GM21526 (cell line): ENCODE measurements around the gene ERCC6L2.

Source experiments
- ATAC-seq: cut with Tn5 transposase; IDR thresholded peaks from one replicate; pipeline ENCODE4 v1.9.1; 2021; ENCODE audit warnings: moderate library complexity; ENCODE audit not compliant: unreplicated experiment, low FRiP score

Gene ERCC6L2

GRCh38 chr9:95910770-95911340 is 35.4 kb downstream of the ERCC6L2 start:
- no peak for ATAC-seq

DNA sequence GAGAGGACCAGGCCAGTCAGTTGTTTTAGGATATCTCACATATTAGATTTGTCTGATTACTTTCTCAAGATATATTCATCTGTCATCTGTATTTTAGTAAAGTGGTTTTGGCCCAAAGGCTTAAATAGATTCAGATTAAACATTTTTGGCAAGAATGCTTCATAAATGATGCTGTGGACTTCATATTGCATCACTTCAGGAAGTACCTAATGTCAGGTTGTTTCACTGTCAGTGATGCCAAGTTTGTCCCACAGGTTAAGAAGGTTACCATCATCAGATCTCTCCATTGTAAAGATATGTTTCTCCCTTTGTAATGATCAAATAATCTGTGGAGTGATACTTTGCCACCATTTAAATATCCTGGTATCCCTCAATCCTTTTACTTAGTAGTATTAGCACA is 37.3 kb downstream of the ERCC6L2 start:
- ATAC-seq = no peak

DNA sequence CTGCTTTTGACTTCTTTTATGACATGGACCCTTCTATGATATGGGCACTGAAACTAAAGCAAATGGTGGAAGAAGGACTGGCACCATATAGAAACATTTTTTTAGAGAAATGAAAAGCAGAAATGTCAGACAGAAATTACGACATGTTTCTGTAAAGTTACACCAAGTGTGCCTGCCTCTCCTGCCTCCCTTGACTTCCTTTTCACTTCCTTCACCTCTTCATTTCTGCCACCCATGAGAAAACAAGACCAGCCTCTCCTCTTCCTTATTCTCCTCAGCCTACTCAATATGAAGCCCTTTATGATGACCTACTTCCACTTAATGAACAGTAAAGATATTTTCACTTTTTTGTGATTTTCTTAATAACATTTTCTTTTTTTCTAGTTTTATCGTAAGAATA is 44.5 kb downstream of the ERCC6L2 start:
- no peak for ATAC-seq

- ATAC-seq = no peak
Measured at GRCh38 chr9:95923794-95924193, 48.3 kb downstream of the ERCC6L2 start.

DNA sequence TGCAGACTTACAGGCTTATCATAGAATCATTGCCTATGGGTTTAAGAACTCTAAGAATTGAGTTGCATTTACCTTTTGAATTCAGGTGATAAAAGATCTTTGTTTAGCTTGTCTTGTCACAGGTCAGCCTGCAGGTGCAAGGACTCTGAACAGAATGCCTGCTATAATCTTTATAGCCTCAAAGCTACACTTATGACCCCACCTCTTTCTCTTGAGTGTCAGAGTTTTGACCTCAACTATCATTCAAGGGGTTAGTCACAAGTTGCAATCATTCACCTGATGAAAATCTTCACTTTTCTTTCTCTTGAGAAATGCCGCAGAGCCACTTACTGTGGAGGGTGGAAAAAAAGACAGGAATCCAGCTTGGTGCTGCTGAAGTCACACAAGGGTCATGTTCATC is 49.5 kb downstream of the ERCC6L2 start:
- no peak for ATAC-seq

DNA sequence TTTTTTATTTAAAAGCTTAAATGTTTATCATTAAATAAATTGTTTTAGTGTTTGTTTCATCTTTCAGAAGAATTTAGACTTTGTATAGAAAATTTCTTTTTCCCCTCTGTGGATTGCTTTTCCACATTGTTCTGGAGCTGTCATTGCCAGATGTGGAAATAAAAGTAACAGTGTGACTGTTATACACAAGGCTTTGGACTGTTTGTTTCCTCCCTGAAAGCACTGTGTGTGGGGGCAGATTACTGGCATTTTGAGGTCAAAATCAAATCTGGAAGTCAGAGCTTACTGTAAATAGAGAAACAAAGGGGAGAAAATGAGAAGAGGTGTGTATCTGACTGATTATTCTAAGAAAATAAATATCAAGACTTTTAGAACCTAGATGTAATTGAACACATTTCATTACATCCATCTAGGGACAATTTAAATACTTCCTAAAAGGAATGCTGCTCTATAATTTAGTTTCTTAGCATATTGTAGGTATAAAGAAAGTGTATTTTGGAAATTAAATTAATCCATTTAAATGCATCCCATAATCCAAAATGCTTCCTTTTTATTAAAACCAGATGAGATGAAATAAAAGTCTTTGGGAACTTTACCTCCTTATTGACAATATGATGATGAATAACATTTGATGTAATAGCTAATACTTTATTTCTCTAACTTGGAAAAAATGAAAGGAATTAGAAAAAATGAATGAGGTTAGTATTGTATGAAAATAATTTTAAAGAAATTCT is 51.9 kb downstream of the ERCC6L2 start:
- no peak for ATAC-seq

DNA sequence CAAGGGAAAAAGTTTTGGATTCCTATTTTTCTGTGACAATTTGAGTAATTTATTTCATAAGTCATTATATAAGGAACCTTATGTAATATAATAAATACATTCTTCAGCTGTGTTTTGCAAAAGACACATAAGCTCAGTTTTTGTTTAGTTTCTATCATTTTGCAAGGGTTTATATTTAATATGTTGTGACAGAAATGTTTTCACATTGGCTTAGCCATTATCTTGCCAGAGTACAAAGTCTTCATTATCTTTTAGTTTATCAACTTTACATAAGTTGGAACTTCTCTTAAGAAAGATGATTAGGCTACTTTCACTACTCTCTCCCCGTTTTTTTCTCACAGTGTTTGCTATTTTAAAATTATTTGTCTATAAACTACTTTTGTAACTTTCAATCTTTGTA is 54.8 kb downstream of the ERCC6L2 start:
- no peak for ATAC-seq

- ATAC-seq = no peak
Measured at GRCh38 chr9:95935861-95936578, 60.5 kb downstream of the ERCC6L2 start.

DNA sequence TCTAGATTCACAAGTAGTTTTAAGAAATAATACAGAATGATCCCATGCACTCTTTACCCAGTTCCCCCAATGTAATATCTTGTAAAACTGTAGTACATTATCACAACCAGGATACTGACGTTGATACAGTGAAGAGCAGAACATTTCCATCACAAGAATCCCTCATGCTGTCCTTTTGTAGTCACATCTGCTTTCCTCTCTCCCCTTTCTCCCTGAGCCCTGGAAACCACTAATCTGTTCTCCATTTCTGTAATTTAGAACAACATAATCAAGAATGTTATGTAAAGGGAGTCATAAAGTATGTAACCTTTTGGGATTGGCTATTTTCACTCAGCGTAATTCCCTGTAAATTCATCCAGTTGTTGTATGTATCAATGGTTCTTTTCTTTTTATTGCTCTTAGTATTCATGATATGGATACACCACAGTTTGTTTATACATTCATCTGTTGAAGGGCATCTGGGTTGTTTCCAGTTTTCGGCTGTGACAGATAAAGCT is 61.1 kb downstream of the ERCC6L2 start:
- ATAC-seq = no peak

GRCh38 chr9:95937131-95937530 is 61.6 kb downstream of the ERCC6L2 start:
- no peak for ATAC-seq

GRCh38 chr9:95938724-95939123 is 63.2 kb downstream of the ERCC6L2 start:
- no peak for ATAC-seq

- no peak for ATAC-seq
Measured at GRCh38 chr9:95939472-95939871, 64.0 kb downstream of the ERCC6L2 start.

DNA sequence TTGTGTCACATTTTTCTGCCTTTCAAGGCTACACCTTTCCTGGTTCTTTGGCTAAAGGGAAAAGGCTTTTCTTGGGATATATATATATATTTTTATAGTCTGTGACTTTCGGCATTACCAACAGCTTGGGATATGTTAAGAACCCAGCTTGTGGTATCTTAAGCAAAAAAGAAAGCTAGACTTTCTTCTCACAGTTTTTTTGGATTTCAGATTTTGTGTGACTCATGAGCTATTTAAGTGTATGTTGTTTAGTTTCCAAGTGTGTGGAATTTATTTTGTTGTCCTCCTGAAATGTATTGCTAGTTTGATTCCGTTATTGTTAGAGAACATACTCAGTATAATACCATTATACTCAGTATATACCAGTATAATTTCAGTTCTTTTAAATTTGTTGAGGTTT is 64.8 kb downstream of the ERCC6L2 start:
- ATAC-seq = no peak

- ATAC-seq = no peak
Measured at GRCh38 chr9:95942016-95942415, 66.5 kb downstream of the ERCC6L2 start.

- no peak for ATAC-seq
Measured at GRCh38 chr9:95947118-95947517, 71.6 kb downstream of the ERCC6L2 start.

DNA sequence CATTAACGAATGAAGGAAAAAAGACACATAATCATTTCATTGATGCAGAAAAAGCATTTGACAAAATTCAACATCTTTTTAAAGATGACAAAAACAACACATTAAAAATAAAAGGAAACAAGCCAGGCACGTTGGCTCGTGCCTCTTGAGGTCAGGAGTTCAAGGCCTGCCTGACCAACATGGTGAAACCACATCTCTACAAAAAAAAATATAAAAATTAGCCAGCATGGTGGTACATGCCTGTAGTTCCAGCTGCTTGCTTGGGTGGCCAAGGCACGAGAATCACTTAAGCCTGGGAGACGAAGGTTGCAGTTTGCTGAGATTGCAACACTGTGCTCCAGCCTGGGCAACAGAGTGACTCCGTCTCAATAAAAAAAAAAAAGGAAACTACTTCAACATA is 77.0 kb downstream of the ERCC6L2 start:
- ATAC-seq = no peak

DNA sequence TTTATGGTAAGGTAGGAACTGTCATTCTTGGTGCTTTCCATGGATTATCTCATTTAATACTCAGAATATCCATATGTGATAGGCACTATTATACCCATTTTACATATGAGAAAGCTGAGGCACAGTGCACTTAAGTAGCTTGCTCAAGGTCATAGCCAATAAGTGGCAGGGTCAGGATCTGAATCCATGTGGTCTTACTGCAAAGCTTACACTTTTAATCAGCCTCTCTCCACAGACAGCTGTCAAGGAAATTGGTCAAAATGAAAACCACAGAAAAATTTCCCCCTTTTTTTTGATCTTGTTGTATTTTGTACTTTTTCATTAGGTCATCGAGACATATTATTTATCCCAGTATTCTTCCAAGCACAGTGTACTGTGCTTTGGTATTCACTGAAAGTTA is 78.5 kb downstream of the ERCC6L2 start:
- no peak for ATAC-seq

GRCh38 chr9:95954940-95955339 is 79.4 kb downstream of the ERCC6L2 start:
- no peak for ATAC-seq

DNA sequence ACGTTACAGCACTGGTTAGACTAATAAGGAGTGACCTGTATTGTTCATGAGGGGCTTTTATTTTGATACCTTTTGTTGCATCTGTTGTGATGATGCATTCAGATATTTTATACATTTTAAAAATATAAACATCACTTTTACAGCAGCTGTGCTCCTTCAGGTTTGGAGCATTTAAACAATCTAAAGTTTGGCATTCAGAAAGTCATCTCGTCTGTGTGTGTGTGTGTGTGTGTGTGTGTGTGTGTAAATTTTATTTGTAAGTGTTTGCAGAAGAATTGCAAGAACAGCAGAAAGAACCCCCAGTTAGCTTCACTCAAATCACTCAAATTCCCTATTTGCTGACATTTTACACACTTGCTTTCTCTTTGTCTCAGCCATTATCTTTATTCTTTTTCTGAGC is 87.4 kb downstream of the ERCC6L2 start:
- no peak for ATAC-seq

DNA sequence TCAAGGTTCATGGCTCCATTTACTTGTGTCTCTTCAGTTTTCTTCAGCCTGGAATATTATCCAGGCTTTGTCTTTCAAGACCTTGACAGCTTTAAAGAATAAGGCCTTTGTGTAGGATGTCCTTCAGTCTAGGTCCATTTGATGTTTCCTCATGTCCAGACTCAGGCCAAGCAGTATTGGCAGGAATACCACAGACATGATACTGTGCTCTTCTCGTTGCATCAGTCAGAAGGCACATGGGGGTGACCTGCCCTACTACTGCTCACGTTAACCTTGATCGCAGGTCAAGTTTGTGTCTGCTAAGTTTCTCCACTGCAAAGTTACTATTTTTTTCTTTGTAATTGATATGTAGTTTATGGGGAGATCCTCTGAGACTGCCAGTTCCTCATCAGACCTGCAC is 88.2 kb downstream of the ERCC6L2 start:
- ATAC-seq = no peak

- ATAC-seq = no peak
Measured at GRCh38 chr9:95966306-95966705, 90.8 kb downstream of the ERCC6L2 start.

DNA sequence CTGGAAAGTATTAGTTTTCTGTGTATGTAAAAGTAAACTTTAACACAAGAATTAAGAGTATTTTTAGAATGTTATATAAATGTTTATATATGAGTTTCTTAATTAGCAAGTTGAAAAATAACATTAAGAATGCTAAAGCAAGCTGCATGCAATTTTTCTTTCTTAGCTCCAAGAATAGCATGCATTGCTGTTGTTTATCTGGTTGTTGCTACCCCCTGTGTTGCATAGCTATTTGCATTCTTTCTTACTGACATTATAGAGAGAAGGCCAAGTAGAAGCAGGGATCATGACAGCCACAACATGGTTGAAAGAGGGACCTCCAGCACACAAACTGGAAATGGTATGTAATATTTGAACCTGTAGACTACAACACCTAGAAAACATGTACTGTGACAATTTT is 94.8 kb downstream of the ERCC6L2 start:
- no peak for ATAC-seq
